Measurements from ENCODE around the gene HS6ST2.

HS6ST2 gene

GRCh38 chrX:132833373-132833772 lies 125.1 kb downstream of the HS6ST2 start:
- POLR2A ChIA-PET, result no interaction called here
- Histone ChIP-seq H3K9me3 (ENCODE audit: control insufficient read depth, insufficient read depth, low read depth, low read length) (no peaks in the 10 kb centered on the region), H3K4me3 (ENCODE audit: low read depth, low read length) (no peak overlapping the region), H3K36me3 (ENCODE audit: control insufficient read depth in 2 of 2, insufficient read depth in 1 of 2, low read length in 2 of 2) (no peaks in the 10 kb centered on the region), H3K27ac (ENCODE audit: extremely low read depth, low read depth, low read length) (no peak overlapping the region), H3K4me1 (ENCODE audit: control insufficient read depth, insufficient read depth, low read length) (peaks cover 14% of the 10 kb centered on the region)
- TF ChIP-seq MZF1 (tag by site-specific recombination; IDR thresholded peaks at IDR 0.05; ENCODE audit: borderline replicate concordance) (peak; percentile 68), PRDM10 (tag by site-specific recombination; IDR thresholded peaks at IDR 0.05) (0 out of 2 replicates have a peak, but pooled peaks have one; percentile 21), IKZF3 (tag by site-specific recombination; IDR thresholded peaks at IDR 0.05) (peak; percentile 54; the same call in 1 of the 2 replicates), BCL11A (tag by site-specific recombination; IDR thresholded peaks at IDR 0.05; ENCODE audit: low read depth) (no peak), ZNF791 (tag by site-specific recombination; IDR thresholded peaks at IDR 0.05) (no peak), OSR2 (tag by site-specific recombination; IDR thresholded peaks at IDR 0.05) (peak; percentile 59; the same call in 1 of the 2 replicates)
- CTCF ChIA-PET, result no interaction called here

- ChIA-PET CTCF (interaction anchor here (1.0 kb wide), 1 partner anchor 9 kb away, joined by 3 read pairs; no protein-coding TSS in a partner anchor), POLR2A (no interaction called here)
- no peak overlapping the region for H3K27ac ChIP-seq (ENCODE audit: extremely low read depth, low read depth, low read length)
- H3K36me3 ChIP-seq (ENCODE audit: control insufficient read depth in 2 of 2, insufficient read depth in 1 of 2, low read length in 2 of 2), result no peaks in the 10 kb centered on the region
- TF ChIP-seq SCRT2 (tag by site-specific recombination; IDR thresholded peaks at IDR 0.05) (peak; percentile 77), MZF1 (tag by site-specific recombination; IDR thresholded peaks at IDR 0.05; ENCODE audit: borderline replicate concordance) (no peak), ZNF280D (tag by site-specific recombination; IDR thresholded peaks at IDR 0.05) (no peak), KLF7 (tag by site-specific recombination; IDR thresholded peaks at IDR 0.05; ENCODE audit: borderline replicate concordance) (no peak), ZNF544 (tag by site-specific recombination; IDR thresholded peaks at IDR 0.05) (no peak), IKZF3 (tag by site-specific recombination; IDR thresholded peaks at IDR 0.05) (no peak), SCRT1 (tag by site-specific recombination; IDR thresholded peaks at IDR 0.05; ENCODE audit: borderline replicate concordance) (0 out of 2 replicates have a peak, but pooled peaks have one; percentile 56), ZNF600 (tag by site-specific recombination; IDR thresholded peaks at IDR 0.05) (no peak), TRIM28 (IDR thresholded peaks at IDR 0.05; ENCODE audit: borderline replicate concordance, low read length) (no peak)
- no peaks in the 10 kb centered on the region for H3K9me3 ChIP-seq (ENCODE audit: control insufficient read depth, insufficient read depth, low read depth, low read length)
- no peak overlapping the region for H3K4me3 ChIP-seq (ENCODE audit: low read depth, low read length)
- peaks cover 2% of the 10 kb centered on the region; the same call in 1 of the 2 replicates for H3K4me1 ChIP-seq (ENCODE audit: control insufficient read depth, insufficient read depth, low read length)
These were observed 127.0 kb downstream of the HS6ST2 start for GRCh38 chrX:132831336-132831973.

GRCh38 chrX:132822634-132823012 lies 135.8 kb downstream of the HS6ST2 start:
- Histone ChIP-seq H3K4me3 (ENCODE audit: low read depth, low read length) (no peak overlapping the region), H3K36me3 (ENCODE audit: control insufficient read depth in 2 of 2, insufficient read depth in 1 of 2, low read length in 2 of 2) (no peaks in the 10 kb centered on the region), H3K4me1 (ENCODE audit: control insufficient read depth, insufficient read depth, low read length) (no peaks in the 10 kb centered on the region), H3K9me3 (ENCODE audit: control insufficient read depth, insufficient read depth, low read depth, low read length) (no peaks in the 10 kb centered on the region), H3K27ac (ENCODE audit: extremely low read depth, low read depth, low read length) (no peak overlapping the region)
- TF ChIP-seq TSHZ1 (tag by site-specific recombination; IDR thresholded peaks at IDR 0.05; ENCODE audit: borderline replicate concordance) (no peak), ZNF335 (tag by site-specific recombination; conservative IDR thresholded peaks at IDR 0.05) (no peak), ZNF626 (tag by site-specific recombination; IDR thresholded peaks at IDR 0.05) (no peak), HOXA7 (CRISPR knock-in tag; IDR thresholded peaks at IDR 0.05; ENCODE audit: borderline replicate concordance) (no peak), KLF8 (tag by site-specific recombination; IDR thresholded peaks at IDR 0.05) (no peak), ZBTB7A (tag by site-specific recombination; IDR thresholded peaks at IDR 0.05; ENCODE audit: low read depth) (no peak), ZNF155 (tag by site-specific recombination; IDR thresholded peaks at IDR 0.05) (no peak)
- POLR2A ChIA-PET, result no interaction called here
- CTCF ChIA-PET, result interaction anchor here (1.2 kb wide), 1 partner anchor 9 kb away, joined by 3 read pairs; no protein-coding TSS in a partner anchor
